Naive thymus-derived CD4-positive, alpha-beta T cell (primary cell): ENCODE results near the gene GPR4. TPM values are rescaled to one million over a fixed set of nuclear protein-coding genes. Genes with fewer than 3 reads are reported as not detected.
A peak's percentile ranks its signal among the peaks of the same experiment; 100 is the strongest.

ENCODE experiments used
- ATAC-seq: fragments of 150-1000 bp; cut with Tn5 transposase; 2 replicates; pipeline ENCODE4 v1.10.0; 2021; ENCODE audit warnings: mild to moderate bottlenecking, moderate library complexity
- CTCF ChIA-PET: fragments of 350-600 bp; sonication (Branson Sonifier 250); formaldehyde crosslinking; loops from one replicate; lab custom pipeline; 2021; ENCODE audit warnings: antibody characterized with exemption; lab: Charles Lee
- POLR2A ChIA-PET: fragments of 350-600 bp; sonication (Branson Sonifier 250); formaldehyde crosslinking; loops from one replicate; lab custom pipeline; 2021; ENCODE audit warnings: antibody characterized with exemption, inconsistent platforms; lab: Charles Lee
- DNase-seq, 9 donors: peaks; one replicate each; pipeline versions ENCODE4 v3.0.0 to v3.0.0-alpha.2; 2020 to 2022; ENCODE audit warnings: mixed read lengths in 1 of 9
- H3K27ac ChIP-seq: one replicate; pipeline ENCODE4 v1.7.0; 2013; ENCODE audit warnings: mild to moderate bottlenecking, low read depth, low read length, moderate library complexity
- H3K27me3 ChIP-seq, 2 donors: one replicate each; pipeline ENCODE4 v1.7.0; 2013; ENCODE audit warnings: low read length in 2 of 2, mild to moderate bottlenecking in 2 of 2, moderate library complexity in 2 of 2; ENCODE audit not compliant: control insufficient read depth in 2 of 2, insufficient read depth in 2 of 2
- H3K36me3 ChIP-seq, 3 experiments: 1 replicate in 2 of 3; 2 replicates in 1 of 3; pipeline ENCODE4 v1.7.0; 2013; ENCODE audit warnings: low read length in 3 of 3, mild to moderate bottlenecking in 3 of 3, moderate library complexity in 1 of 3; ENCODE audit not compliant: insufficient read depth in 3 of 3, control insufficient read depth in 2 of 3
- H3K4me1 ChIP-seq, 2 donors: one replicate each; pipeline ENCODE4 v1.7.0; 2013; ENCODE audit warnings: low read length in 2 of 2, mild to moderate bottlenecking in 2 of 2, moderate library complexity in 1 of 2; ENCODE audit not compliant: control insufficient read depth in 2 of 2, insufficient read depth in 2 of 2
- H3K4me3 ChIP-seq: 2 replicates; pipeline ENCODE4 v1.7.0; 2013; ENCODE audit warnings: mild to moderate bottlenecking, low read length
- H3K9me3 ChIP-seq, 3 experiments: 1 replicate in 2 of 3; 2 replicates in 1 of 3; pipeline ENCODE4 v1.7.0; 2013; ENCODE audit warnings: low read length in 3 of 3; ENCODE audit not compliant: control insufficient read depth in 2 of 3
- H3K27ac Mint-ChIP-seq, 9 donors: one replicate each; pipeline ENCODE4 v1.8.0; 2020 to 2022; ENCODE audit warnings: mixed read lengths in 9 of 9, mild to moderate bottlenecking in 8 of 9, moderate library complexity in 5 of 9, inconsistent platforms in 2 of 9
- H3K27me3 Mint-ChIP-seq, 5 donors: one replicate each; pipeline ENCODE4 v1.8.0; 2021 to 2022; ENCODE audit warnings: mixed read lengths in 5 of 5, mild to moderate bottlenecking in 1 of 5
- H3K36me3 Mint-ChIP-seq, 5 donors: one replicate each; pipeline ENCODE4 v1.8.0; 2020 to 2022; ENCODE audit warnings: mixed read lengths in 5 of 5, mild to moderate bottlenecking in 3 of 5, inconsistent platforms in 1 of 5
- H3K4me1 Mint-ChIP-seq, 7 donors: one replicate each; pipeline ENCODE4 v1.8.0; 2020 to 2022; ENCODE audit warnings: mixed read lengths in 7 of 7, mild to moderate bottlenecking in 3 of 7, inconsistent platforms in 1 of 7
- H3K4me3 Mint-ChIP-seq, 10 donors: one replicate each; pipeline ENCODE4 v1.8.0; 2020 to 2022; ENCODE audit warnings: mild to moderate bottlenecking in 10 of 10, mixed read lengths in 10 of 10, moderate library complexity in 6 of 10, inconsistent platforms in 2 of 10
- H3K9me3 Mint-ChIP-seq, 11 donors: one replicate each; pipeline ENCODE4 v1.8.0; 2020 to 2022; ENCODE audit warnings: mixed read lengths in 11 of 11, mild to moderate bottlenecking in 4 of 11, inconsistent platforms in 1 of 11, moderate library complexity in 1 of 11
- intact Hi-C, 2 donors: fragments of 100-400 bp; cut with micrococcal nuclease; formaldehyde crosslinking; loops; one replicate each; pipeline ENCODE4 v1.15.1; 2023
- polyA plus RNA-seq, 2 donors: library from polyadenylated mRNA; unstranded; fragments of 300-500 nt; fragmentation: Illumina TruSeq; gene quantifications; one replicate each; pipeline ENCODE4 v1.2.3, GENCODE V29; 2021
- total RNA-seq, 6 experiments: library from RNA in 5 of 6; stranded (reverse) in 5 of 6; gene quantifications; 1 replicate in 5 of 6; 2 replicates in 1 of 6; pipeline ENCODE4 v1.2.3 and lab custom pipeline; 2021 to 2026

Gene GPR4
- total and polyA plus RNA-seq, 7 experiments from 2014 or later: not detected

DNA sequence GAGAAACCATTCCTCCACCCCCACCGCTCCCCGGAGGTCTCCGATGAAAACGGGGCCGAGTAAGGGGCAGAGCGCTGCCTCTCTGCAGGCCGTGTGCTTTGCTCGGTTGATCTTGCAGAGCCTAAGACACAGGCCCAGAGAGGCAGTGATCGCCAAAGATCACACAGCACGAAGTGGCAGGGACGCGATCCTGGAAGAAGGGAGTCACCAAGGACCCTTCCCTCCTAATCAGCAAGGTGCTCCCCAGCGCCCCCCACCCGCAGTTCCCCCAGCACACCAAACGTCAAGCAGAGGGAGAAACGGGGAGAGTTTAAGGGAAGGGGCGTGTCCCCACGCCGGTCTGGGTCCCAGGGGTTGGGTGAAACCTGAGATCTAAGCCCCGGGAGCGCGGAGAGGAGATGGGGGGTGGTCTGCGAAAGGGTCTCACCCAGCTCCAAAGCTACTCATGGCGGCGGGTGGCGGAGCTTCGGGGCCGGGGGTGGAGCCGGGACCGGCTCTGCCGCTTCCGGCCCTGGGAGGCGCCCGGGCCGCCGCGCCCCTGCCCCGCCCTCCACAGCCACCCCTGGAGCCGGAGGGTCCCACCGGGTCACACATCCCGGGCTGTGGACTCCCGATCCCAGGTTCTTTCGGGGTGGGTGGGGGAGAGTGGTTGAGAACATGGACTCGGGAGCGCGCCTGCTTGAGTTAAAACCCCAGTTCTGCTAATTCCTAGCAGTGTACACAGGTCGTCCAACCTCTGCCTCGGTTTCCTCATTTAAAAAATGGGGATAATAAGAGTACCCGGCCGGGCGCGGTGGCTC, 37.1 kb upstream of the GPR4 start, which contains the start of gene EML2:
EML2 (minus strand) TSS at position 468 of the 800 bp plus-strand sequence; CDS start at position 447, 21 bp downstream.
- H3K27me3 ChIP-seq: no peaks in the 10 kb centered on the region
- Mint-ChIP-seq H3K4me3 (peak within 1 kb of the TSS; percentile 90 to 97 (median 95)), H3K27ac (peak within 1 kb of the TSS; percentile 78 to 93 (median 88)), H3K36me3 (peaks cover 0 to 11% (median 0%) of the 10 kb centered on the region in 5 donors), H3K4me1 (peaks cover 31 to 42% (median 39%) of the 10 kb centered on the region in 7 donors), H3K27me3 (no peaks in the 10 kb centered on the region), H3K9me3 (peaks cover 0 to 3% (median 0%) of the 10 kb centered on the region in 11 donors)
- no peaks in the 10 kb centered on the region for H3K9me3 ChIP-seq
- peak within 1 kb of the TSS; percentile 83 for H3K4me3 ChIP-seq
- H3K4me1 ChIP-seq: peaks cover 18 to 25% of the 10 kb centered on the region in 2 donors
- peak within 1 kb of the TSS; percentile 70 for H3K27ac ChIP-seq
- CTCF ChIA-PET: interaction anchor here (0.7 to 2.0 kb wide), 3 partner anchors 8 to 200 kb away, joined by 3 to 9 read pairs (median 3); no protein-coding TSS in a partner anchor
- no peaks in the 10 kb centered on the region for H3K36me3 ChIP-seq
- ATAC-seq (no peak), DNase-seq (peak; percentile 28 to 73 (median 44))
- POLR2A ChIA-PET: interaction anchor here (0.6 to 1.6 kb wide), 3 partner anchors 21 to 1256 kb away, joined by 3 to 6 read pairs (median 6); no protein-coding TSS in a partner anchor
- intact Hi-C loops: no loop called here

DNA sequence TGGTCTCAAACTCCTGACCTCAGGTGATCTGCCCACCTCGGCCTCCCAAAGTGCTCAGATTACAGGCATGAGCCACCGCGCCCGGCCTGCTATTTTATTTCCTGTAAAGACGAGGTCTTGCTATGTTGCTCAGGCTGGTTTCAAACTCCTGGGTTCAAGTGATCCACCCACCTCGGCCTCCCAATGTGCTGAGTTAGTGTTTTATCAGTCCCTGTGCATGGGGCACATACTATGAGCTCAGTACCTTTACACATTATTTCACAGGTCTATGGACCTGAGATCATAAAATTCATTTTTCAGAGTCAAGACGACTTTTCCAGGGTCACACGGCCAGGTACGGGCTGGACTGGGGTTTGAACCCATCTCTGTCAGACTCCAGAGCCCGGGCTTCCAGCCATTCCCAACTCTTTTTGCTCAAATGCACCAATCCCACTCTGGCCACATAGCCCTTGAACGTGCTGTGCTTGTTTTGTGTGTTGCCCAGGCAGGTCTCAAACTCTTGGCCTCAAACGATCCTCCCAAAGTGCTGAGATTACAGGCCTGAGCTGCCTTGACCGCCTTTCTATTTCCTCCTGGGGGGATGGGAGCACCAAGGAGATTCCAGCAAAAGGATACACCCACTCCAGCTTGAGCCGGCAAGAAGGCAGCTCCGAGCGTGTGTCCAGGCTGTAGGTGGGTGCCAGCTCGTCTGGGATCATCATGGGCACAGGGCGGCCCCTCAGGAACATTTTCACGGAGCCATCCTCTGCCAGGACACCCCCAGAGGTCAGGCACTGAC, 36.1 kb upstream of the GPR4 start:
- peaks cover 0 to 2% (median 0%) of the 10 kb centered on the region in 3 experiments for H3K36me3 ChIP-seq
- H3K27ac ChIP-seq: no peak overlapping the region
- Mint-ChIP-seq H3K27ac (peak overlapping the region in 1 of 9 donors; percentile 88), H3K36me3 (peaks cover 0 to 12% (median 0%) of the 10 kb centered on the region in 5 donors), H3K9me3 (peaks cover 0 to 3% (median 0%) of the 10 kb centered on the region in 11 donors), H3K4me1 (peaks cover 26 to 36% (median 33%) of the 10 kb centered on the region in 7 donors), H3K4me3 (peak overlapping the region; percentile 45 to 96 (median 95)), H3K27me3 (no peaks in the 10 kb centered on the region)
- peak overlapping the region; percentile 83 for H3K4me3 ChIP-seq
- no peak for ATAC-seq
- H3K9me3 ChIP-seq: no peaks in the 10 kb centered on the region
- no peaks in the 10 kb centered on the region for H3K27me3 ChIP-seq
- DNase-seq: no peak
- POLR2A ChIA-PET: interaction anchor here (0.6 to 0.8 kb wide), 2 partner anchors 13 to 33 kb away, joined by 3 to 5 read pairs; no protein-coding TSS in a partner anchor
- H3K4me1 ChIP-seq: peaks cover 18 to 25% of the 10 kb centered on the region in 2 donors
- CTCF ChIA-PET: interaction anchor here (0.6 to 0.7 kb wide), 2 partner anchors 23 to 991 kb away, joined by 3 to 4 read pairs; no protein-coding TSS in a partner anchor
- intact Hi-C loops: no loop called here

DNA sequence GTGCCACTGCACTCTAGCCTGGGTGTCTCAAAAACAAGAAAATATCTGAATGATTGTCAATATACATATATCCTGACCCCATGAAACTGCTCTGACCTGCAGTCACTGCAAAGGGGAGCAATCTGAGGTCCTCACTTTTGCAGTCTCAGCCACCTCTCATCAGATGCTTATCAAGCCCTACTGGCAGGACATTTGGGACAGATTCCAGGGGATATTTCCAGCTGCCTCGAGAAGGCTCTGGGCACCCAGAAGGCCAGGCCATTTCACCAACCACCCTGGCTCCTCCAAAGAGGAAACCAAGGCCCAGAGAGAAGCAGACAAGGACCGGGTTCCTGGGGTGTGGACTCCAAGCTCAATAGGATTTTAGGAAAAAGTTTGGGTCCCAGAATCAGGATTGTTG, 34.9 kb upstream of the GPR4 start:
- H3K4me1 ChIP-seq: peaks cover 18 to 24% of the 10 kb centered on the region in 2 donors
- Mint-ChIP-seq H3K27me3 (no peaks in the 10 kb centered on the region), H3K4me1 (peaks cover 17 to 32% (median 23%) of the 10 kb centered on the region in 7 donors), H3K9me3 (peaks cover 0 to 3% (median 0%) of the 10 kb centered on the region in 11 donors), H3K36me3 (peaks cover 0 to 15% (median 0%) of the 10 kb centered on the region in 5 donors), H3K27ac (no peak overlapping the region), H3K4me3 (peak overlapping the region in 1 of 10 donors; percentile 56)
- no peak overlapping the region for H3K4me3 ChIP-seq
- peaks cover 0 to 10% (median 0%) of the 10 kb centered on the region in 3 experiments for H3K36me3 ChIP-seq
- no peaks in the 10 kb centered on the region for H3K27me3 ChIP-seq
- DNase-seq (no peak), ATAC-seq (no peak)
- ChIA-PET CTCF (no interaction called here), POLR2A (interaction anchor here (1.0 kb wide), 1 partner anchor 17 kb away, joined by 3 read pairs; no protein-coding TSS in a partner anchor)
- no peaks in the 10 kb centered on the region for H3K9me3 ChIP-seq
- H3K27ac ChIP-seq: no peak overlapping the region
- intact Hi-C loops: no loop called here

DNA sequence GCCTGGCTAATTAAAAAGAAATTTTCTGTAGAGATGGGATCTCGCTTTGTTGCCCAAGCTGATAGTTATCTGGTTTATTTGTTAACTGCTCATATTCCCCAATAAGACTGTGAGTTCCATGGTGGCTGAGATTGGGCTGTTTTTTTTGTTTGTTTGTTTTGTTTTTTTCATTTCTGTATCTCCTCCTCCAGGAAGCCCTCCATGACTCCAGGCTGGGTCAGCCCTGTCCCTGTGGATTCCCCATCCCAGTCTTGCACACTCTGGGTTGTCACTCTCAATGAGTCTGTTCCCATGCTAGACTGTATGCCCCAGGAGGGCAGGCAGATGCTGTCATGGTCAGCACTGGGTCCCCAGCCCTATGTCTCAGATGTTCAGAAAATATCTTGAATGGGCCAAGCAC, 34.3 kb upstream of the GPR4 start:
- H3K9me3 Mint-ChIP-seq: peaks cover 0 to 2% (median 0%) of the 10 kb centered on the region in 11 donors
- DNase-seq: no peak
- ChIA-PET POLR2A (no interaction called here), CTCF (no interaction called here)
- H3K4me3 Mint-ChIP-seq: no peak overlapping the region
- no peak for ATAC-seq
- Histone ChIP-seq H3K4me1 (peaks cover 12 to 20% of the 10 kb centered on the region in 2 donors), H3K27ac (no peak overlapping the region), H3K27me3 (no peaks in the 10 kb centered on the region), H3K4me3 (no peak overlapping the region), H3K9me3 (no peaks in the 10 kb centered on the region), H3K36me3 (peaks cover 0 to 10% (median 0%) of the 10 kb centered on the region in 3 experiments)
- intact Hi-C loops: no loop called here
- peaks cover 11 to 27% (median 18%) of the 10 kb centered on the region in 7 donors for H3K4me1 Mint-ChIP-seq
- no peaks in the 10 kb centered on the region for H3K27me3 Mint-ChIP-seq
- H3K27ac Mint-ChIP-seq: no peak overlapping the region
- peaks cover 0 to 14% (median 0%) of the 10 kb centered on the region in 5 donors for H3K36me3 Mint-ChIP-seq

DNA sequence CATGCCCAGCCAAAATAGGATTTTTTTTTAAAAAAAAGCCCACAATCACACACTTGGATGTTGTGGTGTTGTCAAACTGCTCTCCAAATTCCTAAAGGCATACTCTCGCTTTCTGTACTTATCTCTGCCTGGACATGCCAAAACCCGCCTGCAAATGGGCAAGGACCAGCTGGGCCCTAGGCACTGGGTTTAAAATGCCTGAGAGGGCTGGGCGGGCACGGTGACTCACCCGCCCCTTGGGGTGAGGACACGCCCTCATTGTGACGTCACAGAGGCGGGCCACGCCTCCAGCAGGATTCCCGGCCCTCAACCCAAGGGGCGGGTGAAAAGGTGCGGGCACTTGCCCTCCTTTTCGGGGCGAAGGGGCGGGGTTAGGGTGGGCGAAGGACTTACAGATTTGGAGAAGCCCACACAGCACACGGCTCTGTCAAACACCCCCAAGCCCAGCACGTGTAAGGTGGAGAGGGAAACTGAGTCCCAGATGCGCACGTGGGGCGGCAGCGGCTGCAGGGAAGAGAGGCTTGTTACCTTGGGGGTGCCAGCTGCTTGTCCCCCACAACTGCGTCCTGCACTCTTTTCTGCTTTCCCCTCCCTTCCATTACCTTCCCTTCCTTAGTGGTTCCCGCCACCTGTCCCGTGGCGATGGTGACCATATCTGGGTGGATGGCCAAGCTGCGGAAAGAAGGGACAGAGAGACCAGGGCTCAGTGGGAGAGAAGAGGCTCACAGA, 30.6 kb upstream of the GPR4 start:
- Histone ChIP-seq H3K4me3 (no peak overlapping the region), H3K36me3 (peaks cover 0 to 29% (median 0%) of the 10 kb centered on the region in 3 experiments), H3K27ac (no peak overlapping the region), H3K4me1 (no peaks in the 10 kb centered on the region), H3K9me3 (no peaks in the 10 kb centered on the region), H3K27me3 (no peaks in the 10 kb centered on the region)
- intact Hi-C loops: no loop called here
- ATAC-seq (peak; percentile 38), DNase-seq (peak in 1 of 9 donors; percentile 51)
- POLR2A ChIA-PET: no interaction called here
- no peak overlapping the region for H3K4me3 Mint-ChIP-seq
- H3K27ac Mint-ChIP-seq: no peak overlapping the region
- no peaks in the 10 kb centered on the region for H3K27me3 Mint-ChIP-seq
- H3K4me1 Mint-ChIP-seq: peaks cover 0 to 11% (median 0%) of the 10 kb centered on the region in 7 donors
- H3K36me3 Mint-ChIP-seq: peaks cover 0 to 14% (median 0%) of the 10 kb centered on the region in 5 donors
- no peaks in the 10 kb centered on the region for H3K9me3 Mint-ChIP-seq
- CTCF ChIA-PET: no interaction called here
